CD4-positive, alpha-beta memory T cell (primary cell): Measurements from ENCODE around the gene TLK2. TPM values are rescaled to one million over a fixed set of nuclear protein-coding genes. Genes with fewer than 3 reads are reported as not detected.

Source experiments
- CTCF ChIA-PET: fragments of 350-600 bp; sonication (Branson Sonifier 250); formaldehyde crosslinking; loops from one replicate; lab custom pipeline; 2021; ENCODE audit warnings: inconsistent platforms; ENCODE audit not compliant: partially characterized antibody; lab: Charles Lee
- POLR2A ChIA-PET: fragments of 350-600 bp; sonication (Branson Sonifier 250); formaldehyde crosslinking; loops from one replicate; lab custom pipeline; 2021; ENCODE audit not compliant: partially characterized antibody; lab: Charles Lee
- DNase-seq, 5 donors: peaks; one replicate each; pipeline versions ENCODE4 v3.0.0 to v3.0.0-alpha.2; 2020 to 2022; ENCODE audit warnings: mixed read lengths in 1 of 5
- H3K27ac ChIP-seq: one replicate; pipeline ENCODE4 v1.7.0; 2013; ENCODE audit warnings: low read depth, low read length
- H3K27me3 ChIP-seq: 2 replicates; pipeline ENCODE4 v1.7.0; 2013; ENCODE audit warnings: mild to moderate bottlenecking, low read length, moderate library complexity; ENCODE audit not compliant: insufficient read depth
- H3K36me3 ChIP-seq: 2 replicates; pipeline ENCODE4 v1.7.0; 2013; ENCODE audit warnings: mild to moderate bottlenecking, low read length, moderate library complexity; ENCODE audit not compliant: insufficient read depth
- H3K4me1 ChIP-seq: 2 replicates; pipeline ENCODE4 v1.7.0; 2013; ENCODE audit warnings: mild to moderate bottlenecking, low read length, moderate library complexity; ENCODE audit not compliant: insufficient read depth
- H3K4me3 ChIP-seq, 2 donors: one replicate each; pipeline ENCODE4 v1.7.0; 2013; ENCODE audit warnings: low read length in 2 of 2, mild to moderate bottlenecking in 1 of 2
- H3K9me3 ChIP-seq, 2 donors: one replicate each; pipeline ENCODE4 v1.7.0; 2013; ENCODE audit warnings: low read length in 2 of 2, control low read depth in 1 of 2; ENCODE audit not compliant: control insufficient read depth in 1 of 2
- H3K27ac Mint-ChIP-seq, 7 donors: one replicate each; pipeline ENCODE4 v1.8.0; 2020 to 2021; ENCODE audit warnings: mixed read lengths in 7 of 7, mild to moderate bottlenecking in 6 of 7, inconsistent platforms in 3 of 7, moderate library complexity in 3 of 7
- H3K27me3 Mint-ChIP-seq, 2 donors: one replicate each; pipeline ENCODE4 v1.8.0; 2020 to 2021; ENCODE audit warnings: mixed read lengths in 2 of 2
- H3K36me3 Mint-ChIP-seq, 2 donors: one replicate each; pipeline ENCODE4 v1.8.0; 2020 to 2021; ENCODE audit warnings: mixed read lengths in 2 of 2, inconsistent platforms in 1 of 2, mild to moderate bottlenecking in 1 of 2
- H3K4me1 Mint-ChIP-seq, 4 donors: one replicate each; pipeline ENCODE4 v1.8.0; 2020 to 2021; ENCODE audit warnings: mixed read lengths in 4 of 4, mild to moderate bottlenecking in 1 of 4
- H3K4me3 Mint-ChIP-seq, 8 donors: one replicate each; pipeline ENCODE4 v1.8.0; 2020 to 2021; ENCODE audit warnings: mixed read lengths in 8 of 8, mild to moderate bottlenecking in 7 of 8, moderate library complexity in 6 of 8, inconsistent platforms in 3 of 8
- H3K9me3 Mint-ChIP-seq, 8 donors: one replicate each; pipeline ENCODE4 v1.8.0; 2020 to 2021; ENCODE audit warnings: mixed read lengths in 8 of 8, mild to moderate bottlenecking in 5 of 8, inconsistent platforms in 3 of 8, moderate library complexity in 1 of 8
- intact Hi-C: fragments of 100-400 bp; cut with micrococcal nuclease; formaldehyde crosslinking; loops from one replicate; pipeline ENCODE4 v1.15.1; 2023
- polyA plus RNA-seq, 2 donors: library from polyadenylated mRNA; unstranded; fragments of 300-500 nt; fragmentation: Illumina TruSeq; gene quantifications; one replicate each; pipeline ENCODE4 v1.2.3, GENCODE V29; 2021
- total RNA-seq, 2 experiments: library from RNA; stranded (reverse); gene quantifications; one replicate each; pipeline ENCODE4 v1.2.3, GENCODE V29; 2021

TLK2 gene
- total and polyA plus RNA-seq, 4 experiments from 2014 or later, result 2.4 to 67.7 (median 40.1) TPM

DNA sequence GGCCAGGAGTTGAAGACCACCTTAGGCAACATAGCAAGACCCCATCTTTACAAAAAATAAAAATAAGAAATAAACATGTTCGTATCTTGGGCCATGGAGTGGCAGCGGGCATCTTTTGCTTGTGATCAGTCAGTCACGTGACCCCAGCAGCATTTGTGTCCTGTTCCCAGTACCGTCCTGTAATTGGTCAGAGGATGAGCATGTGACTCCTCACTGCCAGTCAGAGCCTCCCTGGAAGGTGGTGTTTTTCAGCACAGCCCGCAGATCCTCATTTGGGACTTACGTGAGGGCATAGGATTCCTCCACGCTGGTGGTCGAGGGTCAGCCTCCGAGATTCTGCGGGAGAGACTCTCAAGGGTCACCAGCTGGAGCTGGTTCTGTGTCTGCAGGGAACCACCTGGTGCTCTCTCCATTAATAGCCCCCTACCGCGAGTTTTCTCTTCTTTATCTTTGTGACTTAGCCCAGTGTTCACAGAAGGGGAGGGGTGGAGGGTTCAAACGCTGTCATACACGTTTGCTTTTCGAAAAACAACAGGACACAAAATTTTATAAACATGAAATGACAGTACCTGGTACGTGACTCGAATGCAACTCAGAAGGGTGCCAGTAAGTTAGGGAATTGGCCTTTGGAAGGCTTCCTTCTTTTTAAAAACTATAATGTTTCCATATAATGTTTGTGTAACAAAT lies 166.0 kb downstream of the TLK2 start:
- Histone ChIP-seq H3K4me1 (no peaks in the 10 kb centered on the region), H3K9me3 (no peaks in the 10 kb centered on the region), H3K27ac (no peak overlapping the region), H3K27me3 (no peaks in the 10 kb centered on the region), H3K4me3 (no peak overlapping the region), H3K36me3 (no peaks in the 10 kb centered on the region)
- CTCF ChIA-PET, result no interaction called here
- POLR2A ChIA-PET, result no interaction called here
- no peaks in the 10 kb centered on the region for H3K36me3 Mint-ChIP-seq
- intact Hi-C loops, result no loop called here
- H3K9me3 Mint-ChIP-seq, result no peaks in the 10 kb centered on the region
- no peak overlapping the region for H3K27ac Mint-ChIP-seq
- peaks cover 3 to 13% (median 6%) of the 10 kb centered on the region in 4 donors for H3K4me1 Mint-ChIP-seq
- H3K27me3 Mint-ChIP-seq, result no peaks in the 10 kb centered on the region
- H3K4me3 Mint-ChIP-seq, result no peak overlapping the region
- no peak for DNase-seq

DNA sequence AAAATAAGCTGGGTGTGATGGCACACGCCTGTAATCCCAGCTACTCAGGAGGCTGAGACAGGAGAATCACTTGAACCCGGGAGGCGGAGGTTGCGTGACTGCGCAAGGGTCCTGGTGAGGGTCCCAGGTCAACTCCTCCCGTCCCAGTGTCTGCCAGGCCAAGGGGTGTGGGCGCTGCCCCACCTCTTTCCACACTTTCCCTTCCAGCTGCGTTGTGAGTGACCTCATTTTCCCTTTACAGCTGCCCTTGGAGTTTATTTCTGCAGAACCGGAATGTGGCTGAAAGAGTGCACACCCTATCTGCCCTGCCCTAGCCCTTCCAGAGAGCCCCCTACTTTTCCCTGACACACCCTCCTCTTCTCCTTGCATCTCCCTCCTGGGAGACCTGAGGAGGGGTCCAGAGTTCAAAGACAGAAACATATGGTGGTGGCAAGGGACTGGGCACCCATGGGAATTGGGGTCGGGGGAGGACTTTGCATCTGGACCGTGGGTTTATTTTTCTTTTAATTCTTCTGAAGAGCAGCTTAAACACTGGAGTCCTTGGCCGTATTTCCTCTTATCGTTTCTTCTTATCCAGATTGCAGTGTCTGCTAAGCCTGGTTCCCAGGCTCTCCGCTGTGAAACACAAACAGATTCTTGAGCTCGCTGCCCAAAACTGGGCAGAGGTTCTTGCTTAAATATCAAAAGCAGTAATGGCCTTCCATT lies 169.8 kb downstream of the TLK2 start:
- Mint-ChIP-seq H3K9me3 (no peaks in the 10 kb centered on the region), H3K4me3 (no peak overlapping the region), H3K36me3 (no peaks in the 10 kb centered on the region), H3K27ac (no peak overlapping the region), H3K27me3 (no peaks in the 10 kb centered on the region), H3K4me1 (peaks cover 6 to 26% (median 11%) of the 10 kb centered on the region in 4 donors)
- no peak for DNase-seq
- Histone ChIP-seq H3K27me3 (no peaks in the 10 kb centered on the region), H3K4me3 (no peak overlapping the region), H3K36me3 (no peaks in the 10 kb centered on the region), H3K27ac (no peak overlapping the region), H3K4me1 (peaks cover 12% of the 10 kb centered on the region), H3K9me3 (no peaks in the 10 kb centered on the region)
- intact Hi-C loops, result no loop called here
- ChIA-PET CTCF (no interaction called here), POLR2A (no interaction called here)

DNA sequence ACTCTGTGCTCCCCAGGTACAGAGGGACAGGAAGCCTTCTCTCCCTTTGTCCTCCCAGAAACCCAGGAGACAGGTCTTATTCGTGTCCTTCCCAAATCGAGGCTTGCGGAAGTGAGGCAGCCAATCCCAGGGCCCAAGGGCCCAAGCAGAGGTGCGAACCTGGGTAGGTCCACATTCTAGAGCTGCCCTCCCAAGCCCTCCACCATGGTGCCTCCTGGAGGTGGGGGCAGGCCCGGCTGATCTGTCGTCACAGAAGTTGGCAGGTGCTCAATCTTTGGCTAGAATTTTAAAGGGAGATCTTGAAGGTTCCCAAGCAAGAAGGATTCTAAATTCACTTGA lies 170.3 kb downstream of the TLK2 start:
- Mint-ChIP-seq H3K27ac (no peak overlapping the region), H3K27me3 (no peaks in the 10 kb centered on the region), H3K4me3 (no peak overlapping the region), H3K4me1 (peaks cover 8 to 29% (median 13%) of the 10 kb centered on the region in 4 donors), H3K9me3 (no peaks in the 10 kb centered on the region), H3K36me3 (no peaks in the 10 kb centered on the region)
- Histone ChIP-seq H3K4me3 (no peak overlapping the region), H3K36me3 (no peaks in the 10 kb centered on the region), H3K9me3 (no peaks in the 10 kb centered on the region), H3K4me1 (peaks cover 17% of the 10 kb centered on the region), H3K27ac (no peak overlapping the region), H3K27me3 (no peaks in the 10 kb centered on the region)
- ChIA-PET POLR2A (no interaction called here), CTCF (no interaction called here)
- DNase-seq, result no peak
- intact Hi-C loops, result no loop called here

DNA sequence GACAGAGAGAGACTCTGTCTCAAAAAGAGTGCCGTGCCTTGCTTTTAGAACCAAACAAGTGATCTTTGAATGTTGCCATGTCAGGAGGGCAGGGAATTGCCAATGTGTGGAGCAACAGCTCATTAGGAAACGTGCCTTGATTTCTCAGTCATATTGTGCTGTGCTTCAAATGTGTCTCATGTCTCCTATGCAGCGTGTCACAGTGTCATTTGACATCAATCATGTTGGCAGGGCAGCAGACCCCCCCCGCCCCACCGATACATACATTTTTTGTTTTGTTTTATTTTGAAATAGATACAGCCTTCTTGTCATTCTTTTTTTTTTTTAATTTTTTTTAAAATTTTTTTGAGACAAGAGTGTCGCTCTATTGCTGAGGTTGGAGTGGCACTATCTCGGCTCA lies 170.9 kb downstream of the TLK2 start:
- no peak overlapping the region for H3K4me3 Mint-ChIP-seq
- H3K27ac Mint-ChIP-seq, result no peak overlapping the region
- Histone ChIP-seq H3K4me3 (no peak overlapping the region), H3K4me1 (peaks cover 20% of the 10 kb centered on the region), H3K27me3 (no peaks in the 10 kb centered on the region), H3K36me3 (no peaks in the 10 kb centered on the region), H3K27ac (no peak overlapping the region), H3K9me3 (no peaks in the 10 kb centered on the region)
- ChIA-PET CTCF (no interaction called here), POLR2A (no interaction called here)
- H3K9me3 Mint-ChIP-seq, result no peaks in the 10 kb centered on the region
- no peak for DNase-seq
- peaks cover 8 to 28% (median 16%) of the 10 kb centered on the region in 4 donors for H3K4me1 Mint-ChIP-seq
- intact Hi-C loops, result no loop called here
- H3K36me3 Mint-ChIP-seq, result no peaks in the 10 kb centered on the region
- no peaks in the 10 kb centered on the region for H3K27me3 Mint-ChIP-seq

DNA sequence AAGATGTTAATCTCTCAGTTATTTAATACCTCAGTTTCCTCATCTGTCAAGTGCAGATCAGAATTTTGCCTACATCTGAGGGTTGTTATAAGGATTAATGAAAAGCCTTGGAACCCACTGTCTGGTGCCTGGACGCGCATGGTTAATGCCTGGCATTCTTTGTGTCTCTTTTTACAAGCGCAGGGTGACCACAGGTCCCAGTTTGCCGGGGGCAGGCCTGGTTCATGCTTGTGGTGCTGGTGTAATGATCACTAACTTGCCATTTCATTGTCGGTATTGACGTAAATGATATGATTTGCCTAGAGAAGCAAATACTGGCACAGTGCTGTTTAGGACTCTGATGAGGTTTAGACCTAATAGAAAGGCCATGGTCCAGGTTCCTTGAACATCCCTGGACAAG lies 172.0 kb downstream of the TLK2 start:
- Mint-ChIP-seq H3K4me3 (no peak overlapping the region), H3K27ac (no peak overlapping the region), H3K4me1 (peaks cover 8 to 23% (median 16%) of the 10 kb centered on the region in 4 donors), H3K9me3 (no peaks in the 10 kb centered on the region), H3K36me3 (no peaks in the 10 kb centered on the region), H3K27me3 (no peaks in the 10 kb centered on the region)
- Histone ChIP-seq H3K27ac (no peak overlapping the region), H3K9me3 (no peaks in the 10 kb centered on the region), H3K4me1 (peaks cover 20% of the 10 kb centered on the region), H3K27me3 (no peaks in the 10 kb centered on the region), H3K36me3 (no peaks in the 10 kb centered on the region), H3K4me3 (no peak overlapping the region)
- intact Hi-C loops, result no loop called here
- POLR2A ChIA-PET, result no interaction called here
- no peak for DNase-seq
- CTCF ChIA-PET, result no interaction called here

DNA sequence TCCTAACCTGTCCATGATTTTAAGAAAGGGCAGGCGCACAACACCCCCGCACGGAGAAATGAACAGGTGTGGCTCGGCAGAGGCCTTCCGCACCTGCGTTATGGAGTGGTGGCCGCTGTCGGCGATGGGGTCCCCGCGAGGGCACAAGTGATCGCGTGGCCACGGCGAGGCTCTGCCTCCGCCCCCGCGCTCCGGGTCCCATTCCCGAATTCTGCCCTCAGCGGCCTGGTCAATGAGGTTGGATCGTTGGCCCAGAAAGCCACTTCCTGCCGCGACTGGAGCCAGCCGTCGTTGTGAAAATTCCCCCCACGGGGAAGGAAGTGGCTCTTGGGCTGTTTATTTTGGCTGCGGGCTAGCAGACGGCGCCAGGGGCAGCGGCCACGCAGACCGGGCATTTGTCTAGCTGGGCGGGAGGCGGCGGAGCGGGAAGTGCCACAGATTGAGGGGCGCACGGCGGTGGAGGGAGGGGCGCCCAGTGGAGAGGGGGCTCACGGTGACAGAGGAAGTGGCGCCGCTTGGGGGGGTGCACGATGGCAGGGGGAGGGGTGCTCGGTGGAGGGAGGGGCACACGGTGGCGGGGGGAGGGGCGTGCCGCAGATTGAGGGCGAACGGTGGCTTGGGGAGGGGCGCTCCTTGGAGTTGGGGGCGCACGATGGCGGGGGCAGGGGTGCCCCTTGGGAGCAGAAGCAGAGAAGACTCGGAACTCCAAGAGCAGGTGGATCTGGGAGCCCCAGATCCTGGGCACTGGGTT lies 173.8 kb downstream of the TLK2 start:
- H3K36me3 Mint-ChIP-seq, result no peaks in the 10 kb centered on the region
- Histone ChIP-seq H3K27ac (no peak overlapping the region), H3K27me3 (no peaks in the 10 kb centered on the region), H3K36me3 (no peaks in the 10 kb centered on the region), H3K4me1 (peaks cover 20% of the 10 kb centered on the region), H3K9me3 (no peaks in the 10 kb centered on the region), H3K4me3 (peak overlapping the region; percentile 47 to 65)
- peak overlapping the region in 6 of 7 donors; percentile 11 to 79 (median 64) for H3K27ac Mint-ChIP-seq
- intact Hi-C loops, result no loop called here
- CTCF ChIA-PET, result no interaction called here
- peak overlapping the region; percentile 64 to 95 (median 86) for H3K4me3 Mint-ChIP-seq
- POLR2A ChIA-PET, result no interaction called here
- peak in 3 of 5 donors; percentile 17 to 30 (median 21) for DNase-seq
- H3K9me3 Mint-ChIP-seq, result no peaks in the 10 kb centered on the region
- H3K27me3 Mint-ChIP-seq, result no peaks in the 10 kb centered on the region
- H3K4me1 Mint-ChIP-seq, result peaks cover 8 to 23% (median 16%) of the 10 kb centered on the region in 4 donors
